MM.1S (cell line): ENCODE results near the gene PRR3.
A peak's percentile ranks its signal among the peaks of the same experiment; 100 is the strongest.

ENCODE experiments used
- DNase-seq: peaks from one replicate; pipeline ENCODE4 v3.0.0-alpha.2; 2015
- H2AFZ ChIP-seq: fragments of 300-600 bp; sonication (generic); 2 replicates; pipeline ENCODE4 v1.6.0; 2016; ENCODE audit warnings: antibody characterized with exemption, low read length
- H3F3A ChIP-seq: fragments of 300-600 bp; sonication (generic); 2 replicates; pipeline ENCODE4 v1.6.1; 2016; ENCODE audit warnings: mild to moderate bottlenecking, antibody characterized with exemption, low read length, moderate library complexity, mixed read lengths; ENCODE audit not compliant: insufficient read depth
- H3K27ac ChIP-seq: fragments of 300-600 bp; sonication (generic); 2 replicates; pipeline ENCODE4 v1.5.1; 2016; ENCODE audit warnings: mild to moderate bottlenecking, low read length
- H3K27me3 ChIP-seq: fragments of 300-600 bp; sonication (generic); replicated peaks from 2 replicates; pipeline ENCODE4 v1.6.0; 2016; ENCODE audit warnings: low read length; ENCODE audit not compliant: insufficient read depth
- H3K36me3 ChIP-seq: fragments of 300-600 bp; sonication (generic); replicated peaks from 2 replicates; pipeline ENCODE4 v1.6.1; 2016; ENCODE audit warnings: mild to moderate bottlenecking, low read length, mixed read lengths; ENCODE audit not compliant: insufficient read depth
- H3K4me1 ChIP-seq: fragments of 300-600 bp; sonication (generic); 2 replicates; pipeline ENCODE4 v1.6.1; 2016; ENCODE audit warnings: low read length, mixed read lengths
- H3K4me2 ChIP-seq: fragments of 300-600 bp; sonication (generic); 2 replicates; pipeline ENCODE4 v1.6.0; 2016; ENCODE audit warnings: low read depth, low read length
- H3K4me3 ChIP-seq: fragments of 300-600 bp; sonication (generic); 2 replicates; pipeline ENCODE4 v1.5.1; 2016; ENCODE audit warnings: low read length, mixed read lengths
- H3K79me2 ChIP-seq: fragments of 300-600 bp; sonication (generic); 2 replicates; pipeline ENCODE4 v1.6.1; 2016; ENCODE audit warnings: mixed run types, low read length, mixed read lengths
- H3K9ac ChIP-seq: fragments of 300-600 bp; sonication (generic); 2 replicates; pipeline ENCODE4 v1.6.1; 2016; ENCODE audit warnings: low read length, mixed read lengths
- H3K9me2 ChIP-seq: fragments of 300-600 bp; sonication (generic); replicated peaks from 2 replicates; pipeline ENCODE4 v1.6.1; 2016; ENCODE audit warnings: mild to moderate bottlenecking, low read length, mixed read lengths; ENCODE audit not compliant: insufficient read depth
- H3K9me3 ChIP-seq: fragments of 300-600 bp; sonication (generic); replicated peaks from 2 replicates; pipeline ENCODE4 v1.6.1; 2016; ENCODE audit warnings: mild to moderate bottlenecking, low read length, mixed read lengths; ENCODE audit not compliant: insufficient read depth
- H4K20me1 ChIP-seq: fragments of 300-600 bp; sonication (generic); 2 replicates; pipeline ENCODE4 v1.6.1; 2016; ENCODE audit warnings: mild to moderate bottlenecking, low read length, moderate library complexity, mixed read lengths; ENCODE audit not compliant: insufficient read depth
- EZH2 ChIP-seq: fragments of 300-600 bp; sonication (generic); optimal IDR thresholded peaks from 2 replicates; pipeline ENCODE3; 2017; ENCODE audit warnings: low read depth, mild to moderate bottlenecking, antibody characterized with exemption, low read length, mixed read lengths
- EZH2phosphoT487 ChIP-seq: fragments of 300-600 bp; sonication (generic); IDR thresholded peaks from 2 replicates; pipeline ENCODE4 v1.6.1; 2018; ENCODE audit warnings: antibody characterized with exemption, low read length
- TF ChIP-seq, protein P1 (sequence below): fragments of 300-600 bp; sonication (generic); IDR thresholded peaks from 2 replicates; pipeline ENCODE4 v1.5.1; 2016; ENCODE audit warnings: antibody characterized with exemption, low read length, mixed read lengths

Gene PRR3

DNA sequence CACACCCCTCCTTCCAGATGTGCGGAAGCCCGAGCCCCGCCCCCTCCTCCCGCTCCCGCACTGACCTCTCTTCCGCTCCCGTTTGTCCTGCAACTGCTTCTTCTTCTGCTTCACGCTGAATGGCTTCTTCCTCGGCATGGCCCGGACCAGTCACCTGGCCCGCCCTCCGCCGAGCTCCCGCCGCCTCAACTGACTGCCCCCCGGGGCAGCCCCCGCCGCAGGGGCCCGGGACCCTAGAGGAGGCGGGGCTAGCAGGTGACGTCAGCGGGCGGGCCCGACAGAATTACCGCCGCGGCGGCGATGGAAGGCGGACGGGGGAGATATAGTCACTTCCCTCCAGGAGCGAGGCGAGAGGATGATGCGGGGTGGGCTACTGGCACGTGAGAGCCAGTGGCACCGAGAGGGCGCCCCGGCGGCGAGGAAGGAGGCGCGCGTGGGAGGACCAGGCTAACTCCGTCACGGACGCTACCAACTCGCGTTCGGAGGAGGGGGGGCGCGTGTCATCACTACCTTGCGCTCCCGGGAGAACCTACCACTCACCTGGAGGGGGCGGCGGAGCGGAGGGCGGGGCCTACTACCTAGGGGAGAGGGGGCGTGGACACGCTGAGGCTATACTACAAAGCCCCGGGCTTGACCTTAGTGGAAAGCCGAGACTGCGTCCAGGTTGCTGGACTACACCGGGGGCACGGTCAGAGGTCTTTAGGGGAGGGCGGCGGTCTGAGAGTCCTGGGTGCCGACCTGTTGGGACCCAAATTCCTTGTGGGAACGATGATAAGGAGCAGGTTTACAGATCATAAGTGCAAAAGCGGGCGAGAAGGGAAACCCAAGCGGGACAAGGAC lies 809 bp upstream of the PRR3 start, which contains the start of gene GNL1:
TSS of gene GNL1 (minus strand) at position 424 of the 840 bp plus-strand sequence. CDS start at position 138, 286 bp downstream.
- Histone ChIP-seq H3K9me3 (no peaks in the 10 kb centered on the region), H3K4me3 (peak within 1 kb of the TSS; percentile 96), H3F3A (peaks cover 15% of the 10 kb centered on the region), H4K20me1 (no peaks in the 10 kb centered on the region), H3K4me2 (peak within 1 kb of the TSS; percentile 93), H3K4me1 (peaks cover 13% of the 10 kb centered on the region), H3K9me2 (no peaks in the 10 kb centered on the region), H3K36me3 (no peaks in the 10 kb centered on the region; the same call in 1 of the 2 replicates), H3K9ac (peak within 1 kb of the TSS; percentile 97), H3K27me3 (no peaks in the 10 kb centered on the region), H3K27ac (peak within 1 kb of the TSS; percentile 93), H2AFZ (peak within 1 kb of the TSS; percentile 92), H3K79me2 (peaks cover 36% of the 10 kb centered on the region)
- TF ChIP-seq, protein P1, sequence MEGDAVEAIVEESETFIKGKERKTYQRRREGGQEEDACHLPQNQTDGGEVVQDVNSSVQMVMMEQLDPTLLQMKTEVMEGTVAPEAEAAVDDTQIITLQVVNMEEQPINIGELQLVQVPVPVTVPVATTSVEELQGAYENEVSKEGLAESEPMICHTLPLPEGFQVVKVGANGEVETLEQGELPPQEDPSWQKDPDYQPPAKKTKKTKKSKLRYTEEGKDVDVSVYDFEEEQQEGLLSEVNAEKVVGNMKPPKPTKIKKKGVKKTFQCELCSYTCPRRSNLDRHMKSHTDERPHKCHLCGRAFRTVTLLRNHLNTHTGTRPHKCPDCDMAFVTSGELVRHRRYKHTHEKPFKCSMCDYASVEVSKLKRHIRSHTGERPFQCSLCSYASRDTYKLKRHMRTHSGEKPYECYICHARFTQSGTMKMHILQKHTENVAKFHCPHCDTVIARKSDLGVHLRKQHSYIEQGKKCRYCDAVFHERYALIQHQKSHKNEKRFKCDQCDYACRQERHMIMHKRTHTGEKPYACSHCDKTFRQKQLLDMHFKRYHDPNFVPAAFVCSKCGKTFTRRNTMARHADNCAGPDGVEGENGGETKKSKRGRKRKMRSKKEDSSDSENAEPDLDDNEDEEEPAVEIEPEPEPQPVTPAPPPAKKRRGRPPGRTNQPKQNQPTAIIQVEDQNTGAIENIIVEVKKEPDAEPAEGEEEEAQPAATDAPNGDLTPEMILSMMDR = no peak
- TF ChIP-seq EZH2 (no peak), EZH2phosphoT487 (no peak)
- peak; percentile 96 for DNase-seq

DNA sequence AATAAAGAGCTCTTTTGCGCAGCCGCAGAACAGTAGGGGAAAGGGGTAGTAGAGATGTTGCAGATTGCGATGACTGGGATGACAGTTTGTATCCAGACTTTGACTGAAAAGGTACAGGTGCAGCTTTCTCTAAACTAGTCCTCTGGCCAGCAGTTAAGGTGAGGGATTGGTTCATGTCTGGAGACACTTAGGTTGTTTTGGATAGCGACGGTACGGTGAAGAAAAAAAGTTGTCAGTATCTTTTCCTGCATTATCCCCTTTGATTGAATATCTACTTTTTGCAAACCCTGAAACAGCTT lies 537 bp downstream of the PRR3 start:
- H3K4me3 ChIP-seq = peak overlapping the region; percentile 96
- H3K4me1 ChIP-seq = peaks cover 13% of the 10 kb centered on the region
- no peaks in the 10 kb centered on the region for H3K9me3 ChIP-seq
- H3K79me2 ChIP-seq = peaks cover 36% of the 10 kb centered on the region
- no peaks in the 10 kb centered on the region for H3K9me2 ChIP-seq
- no peaks in the 10 kb centered on the region for H3K27me3 ChIP-seq
- peak overlapping the region; percentile 93 for H3K4me2 ChIP-seq
- H2AFZ ChIP-seq = peak overlapping the region; percentile 92; the same call in 1 of the 2 replicates
- DNase-seq = no peak
- no peaks in the 10 kb centered on the region; the same call in 1 of the 2 replicates for H3K36me3 ChIP-seq
- H3K27ac ChIP-seq = peak overlapping the region; percentile 93
- H4K20me1 ChIP-seq = no peaks in the 10 kb centered on the region
- TF ChIP-seq EZH2phosphoT487 (no peak), EZH2 (no peak)
- TF ChIP-seq, protein P1 = no peak
- H3F3A ChIP-seq = peaks cover 15% of the 10 kb centered on the region
- H3K9ac ChIP-seq = peak overlapping the region; percentile 97

DNA sequence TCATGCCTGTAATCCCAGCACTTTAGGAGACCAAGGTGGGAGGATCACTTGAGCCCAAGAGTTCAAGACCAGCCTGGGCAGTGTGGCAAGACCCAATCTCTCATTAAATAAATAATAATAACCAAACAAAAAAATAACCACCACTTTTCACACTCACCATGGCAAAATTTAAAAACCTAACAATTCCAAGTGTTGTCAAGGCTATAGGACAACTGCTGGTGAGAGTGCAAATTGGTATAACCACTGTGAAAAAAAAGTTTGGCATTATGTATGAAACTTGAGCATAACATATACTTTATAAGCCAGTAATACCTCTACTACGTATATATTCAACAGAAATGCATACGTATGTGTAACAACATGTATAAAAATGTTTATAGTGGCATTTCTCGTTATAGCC lies 3.8 kb downstream of the PRR3 start:
- H3K9me3 ChIP-seq = no peaks in the 10 kb centered on the region
- no peaks in the 10 kb centered on the region for H3K27me3 ChIP-seq
- H4K20me1 ChIP-seq = no peaks in the 10 kb centered on the region
- no peak overlapping the region for H3K4me3 ChIP-seq
- peaks cover 8% of the 10 kb centered on the region for H3K4me1 ChIP-seq
- no peak overlapping the region for H3K9ac ChIP-seq
- no peak overlapping the region for H3K4me2 ChIP-seq
- peaks cover 10% of the 10 kb centered on the region for H3F3A ChIP-seq
- H3K9me2 ChIP-seq = no peaks in the 10 kb centered on the region
- TF ChIP-seq EZH2 (no peak), EZH2phosphoT487 (no peak)
- TF ChIP-seq, protein P1 = no peak
- no peak overlapping the region for H2AFZ ChIP-seq
- DNase-seq = no peak
- H3K27ac ChIP-seq = no peak overlapping the region
- no peaks in the 10 kb centered on the region; the same call in 1 of the 2 replicates for H3K36me3 ChIP-seq
- peaks cover 26% of the 10 kb centered on the region for H3K79me2 ChIP-seq
